ENCODE results near the gene KCND3.

Gene KCND3

DNA sequence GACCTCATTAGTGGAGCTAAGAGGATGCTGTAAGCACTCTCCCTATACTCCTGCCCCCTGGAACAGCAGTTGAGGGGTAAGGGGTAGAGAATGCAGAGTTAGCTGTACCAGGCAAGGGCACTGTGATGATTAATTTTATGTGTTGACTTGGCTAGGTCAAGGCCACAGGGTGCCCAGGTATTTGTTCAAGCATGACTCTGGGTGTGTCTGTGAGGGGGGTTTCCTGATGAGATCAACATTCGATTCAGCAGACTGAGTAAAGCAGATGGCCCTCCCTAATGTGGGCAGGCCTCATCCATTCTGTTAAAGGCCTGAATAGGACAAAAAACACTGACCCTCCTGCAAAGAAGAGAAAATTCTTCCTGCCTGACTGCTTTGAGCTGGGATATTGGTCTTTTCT, 110.8 kb downstream of the KCND3 start:
- DNase-seq = no peak

DNA sequence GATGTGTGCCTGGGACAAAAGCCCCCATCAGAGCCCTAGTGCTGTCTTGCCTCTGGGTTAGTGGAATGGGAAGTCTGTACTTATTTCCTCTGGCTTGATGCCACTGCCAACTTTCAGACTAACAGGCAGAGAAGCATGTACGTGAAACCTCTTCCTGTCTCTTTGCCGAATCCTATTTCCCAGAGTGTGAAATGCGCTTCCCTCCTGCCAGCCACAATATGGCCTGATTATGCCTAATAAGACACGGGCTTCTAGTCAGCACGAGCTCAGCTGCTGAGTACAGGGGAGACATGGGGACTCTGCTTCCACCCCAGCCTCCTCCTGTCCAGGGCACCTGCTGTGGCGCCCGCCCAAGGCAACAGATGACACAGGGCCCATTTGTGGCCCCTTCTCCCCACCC, 111.4 kb downstream of the KCND3 start:
- no peak for DNase-seq

DNA sequence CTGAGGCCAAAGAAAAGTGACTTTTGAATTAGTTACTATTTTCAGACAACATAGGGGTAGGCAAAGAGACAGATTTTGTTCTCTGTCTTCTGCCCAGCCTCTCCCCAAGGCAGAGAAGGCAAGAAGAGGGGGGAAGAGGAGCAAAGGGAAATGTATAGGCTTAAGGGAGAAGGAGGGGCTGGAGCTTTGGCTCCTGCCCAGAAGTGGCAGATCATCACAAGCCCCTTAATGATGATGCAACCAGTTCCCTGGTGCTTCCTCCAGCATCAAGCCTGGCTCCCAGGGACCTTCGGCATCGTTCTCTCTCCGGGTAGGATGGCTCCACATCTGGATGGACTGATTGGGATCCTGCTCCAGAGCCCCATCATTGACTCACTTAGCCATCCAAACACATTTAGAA, 112.8 kb downstream of the KCND3 start:
- DNase-seq = no peak

DNA sequence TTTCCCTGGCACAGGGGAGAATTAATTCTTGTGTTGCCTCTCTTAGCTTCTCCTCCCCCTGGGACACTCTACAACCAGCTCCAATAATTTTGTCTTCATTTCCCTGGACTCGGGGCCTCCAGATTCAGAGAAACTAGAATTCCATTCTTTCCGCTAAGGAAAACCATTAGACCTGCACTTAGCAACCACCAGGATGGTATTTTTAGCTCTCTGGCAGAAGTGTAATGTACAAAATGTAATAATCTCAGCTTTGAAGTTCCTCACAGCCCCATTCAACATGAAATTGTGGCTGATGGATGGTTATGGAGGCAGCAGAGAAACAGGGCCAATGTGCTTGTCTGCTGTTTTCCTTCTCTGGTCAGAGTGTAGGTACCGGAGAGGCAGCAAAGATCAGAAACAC, 113.8 kb downstream of the KCND3 start:
- no peak for DNase-seq

DNA sequence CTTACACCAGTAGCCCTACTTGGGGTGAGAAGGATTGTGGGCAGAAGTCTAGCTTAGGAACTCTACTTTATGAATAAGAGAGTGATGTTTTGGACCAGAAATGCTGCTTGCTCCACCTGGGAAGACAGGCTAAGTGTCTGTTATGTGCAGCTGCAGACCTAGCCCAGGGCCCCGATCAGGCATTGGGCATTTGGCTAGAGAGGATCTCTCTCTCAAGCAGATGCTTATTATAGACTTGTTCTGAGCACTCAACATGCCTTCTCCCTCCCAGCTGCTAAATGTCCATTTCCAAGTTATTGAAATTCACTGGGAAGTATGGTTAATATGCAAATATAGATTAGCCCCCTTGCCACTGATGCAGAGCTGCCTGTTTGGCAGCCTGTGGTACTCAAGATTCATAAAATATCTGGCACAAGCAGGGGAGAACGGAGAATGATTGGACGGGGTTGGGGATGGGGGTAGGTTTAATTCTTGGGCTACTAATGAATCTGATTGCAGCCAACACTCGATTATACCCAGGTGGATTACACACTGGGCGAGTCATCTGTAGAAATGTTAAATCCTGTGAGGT, 115.9 kb downstream of the KCND3 start:
- no peak for DNase-seq

DNA sequence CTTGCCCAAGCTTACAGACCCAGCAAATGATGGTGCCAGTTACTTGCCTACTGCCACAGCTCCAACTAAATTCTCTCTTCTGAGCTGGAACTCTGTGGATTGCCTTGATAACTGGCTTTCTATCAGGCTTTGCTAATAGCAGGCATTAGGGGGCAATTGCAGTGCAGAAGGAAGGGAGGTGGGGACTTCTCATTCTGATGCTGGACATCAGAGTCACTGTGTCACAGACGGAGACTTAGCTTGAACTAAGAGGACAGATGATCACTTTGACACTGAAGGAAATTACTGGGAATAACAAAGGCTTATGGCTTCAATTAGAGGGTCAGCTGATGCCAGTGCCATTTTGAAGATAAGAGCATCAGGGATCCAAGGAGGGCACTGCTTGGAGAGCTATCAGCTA, 119.3 kb downstream of the KCND3 start:
- DNase-seq = no peak

DNA sequence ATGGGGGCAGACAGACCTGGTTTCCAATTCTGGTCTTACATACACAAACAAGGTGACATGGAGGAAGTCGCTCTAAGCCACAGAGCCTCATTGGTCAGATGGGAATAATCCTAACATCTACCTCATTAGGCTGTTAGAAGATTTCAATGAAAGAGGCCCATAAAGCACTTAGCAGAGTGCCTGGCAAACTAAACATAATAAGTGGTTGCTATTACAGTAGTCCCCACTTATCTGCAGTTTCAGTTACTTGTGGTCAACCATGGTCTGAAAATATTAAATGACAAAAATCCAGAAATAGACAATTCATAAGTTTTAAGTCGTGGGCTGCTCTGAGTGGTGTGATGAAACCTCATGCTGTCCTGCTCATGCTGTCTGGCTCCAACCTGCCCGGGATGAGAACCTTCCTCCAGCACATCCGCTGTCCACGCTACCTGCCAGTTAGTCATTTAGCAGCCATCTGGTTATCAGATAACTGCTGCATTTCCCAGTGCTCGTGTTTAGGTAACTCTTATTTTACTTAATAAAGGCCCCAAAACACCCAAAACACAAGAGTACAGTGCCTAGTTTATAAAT, 121.5 kb downstream of the KCND3 start:
- DNase-seq = no peak

DNA sequence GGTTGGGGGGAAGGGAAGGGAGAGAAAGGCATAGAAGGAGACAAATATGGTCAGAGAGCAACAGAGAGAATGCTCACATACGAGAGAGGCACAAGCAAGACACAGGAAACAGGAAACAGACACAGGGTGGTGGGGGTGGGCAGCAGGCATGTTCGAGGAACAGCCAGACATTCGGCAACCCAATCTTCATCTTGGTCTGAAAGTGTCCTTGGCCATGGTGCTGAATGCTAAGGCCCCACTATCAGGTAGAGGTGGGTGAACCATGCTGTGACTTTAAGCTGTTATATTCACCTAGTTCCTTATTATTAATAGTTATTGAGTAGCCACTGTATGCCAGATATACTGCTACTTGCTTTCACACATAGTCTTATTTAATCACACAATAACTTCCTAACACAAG, 124.6 kb downstream of the KCND3 start:
- DNase-seq = no peak

DNA sequence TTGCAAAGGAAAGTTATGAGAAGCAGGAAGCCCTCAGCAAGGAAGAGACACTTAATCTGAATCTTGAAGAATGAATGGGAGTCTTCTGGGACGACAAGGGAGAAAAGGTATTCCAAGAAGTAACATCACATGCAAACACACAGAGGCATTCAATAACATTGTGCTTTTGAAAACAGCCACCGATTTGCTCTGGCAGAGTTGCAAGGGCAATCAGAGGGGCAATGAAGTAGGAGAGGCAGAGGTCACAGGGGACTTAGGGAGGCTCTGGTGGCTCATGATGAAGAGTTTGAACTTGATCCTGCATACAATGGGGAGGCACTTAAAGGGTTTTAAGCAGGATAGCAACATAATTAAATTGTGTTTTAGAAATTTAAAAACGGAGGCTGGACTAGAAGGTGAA, 126.1 kb downstream of the KCND3 start:
- no peak for DNase-seq

DNA sequence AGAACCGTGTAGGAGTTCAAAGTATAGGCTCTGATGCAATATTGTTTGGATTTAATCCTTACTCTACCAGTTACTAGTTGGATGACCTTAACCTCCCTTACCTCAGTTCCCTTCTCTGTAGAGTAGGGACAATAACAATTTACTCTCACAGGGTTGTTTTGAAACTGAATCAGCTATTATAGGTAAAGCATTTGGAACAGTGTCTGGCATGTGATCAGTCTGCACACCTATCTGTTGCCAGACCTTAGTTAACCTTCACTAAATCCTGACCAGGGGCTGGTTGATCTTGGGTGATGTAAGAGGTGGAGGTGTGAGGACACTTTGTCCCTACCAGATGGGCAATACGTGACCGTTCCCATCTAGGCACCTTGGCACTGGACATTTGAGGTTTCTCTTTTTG, 126.9 kb downstream of the KCND3 start:
- DNase-seq = no peak

DNA sequence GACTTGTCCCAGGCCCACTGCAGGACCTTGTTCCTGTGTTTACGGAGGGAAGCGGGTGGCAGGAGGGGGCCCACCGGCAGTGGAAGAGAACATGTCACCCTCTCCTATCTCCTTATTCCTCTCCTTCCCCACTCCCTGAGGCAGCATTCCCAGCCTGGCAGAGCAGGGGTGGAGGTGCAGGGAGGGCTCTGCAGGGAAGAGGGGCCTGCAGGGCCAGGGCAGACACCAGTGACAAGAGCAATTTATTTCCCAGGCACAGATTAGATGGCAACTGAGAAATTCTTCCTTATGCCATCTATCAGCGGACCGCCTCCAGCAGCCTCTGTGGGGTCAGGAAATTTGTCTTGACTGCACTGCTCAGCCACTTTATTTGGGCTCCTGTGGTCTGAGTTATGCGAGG, 127.9 kb downstream of the KCND3 start:
- no peak for DNase-seq

DNA sequence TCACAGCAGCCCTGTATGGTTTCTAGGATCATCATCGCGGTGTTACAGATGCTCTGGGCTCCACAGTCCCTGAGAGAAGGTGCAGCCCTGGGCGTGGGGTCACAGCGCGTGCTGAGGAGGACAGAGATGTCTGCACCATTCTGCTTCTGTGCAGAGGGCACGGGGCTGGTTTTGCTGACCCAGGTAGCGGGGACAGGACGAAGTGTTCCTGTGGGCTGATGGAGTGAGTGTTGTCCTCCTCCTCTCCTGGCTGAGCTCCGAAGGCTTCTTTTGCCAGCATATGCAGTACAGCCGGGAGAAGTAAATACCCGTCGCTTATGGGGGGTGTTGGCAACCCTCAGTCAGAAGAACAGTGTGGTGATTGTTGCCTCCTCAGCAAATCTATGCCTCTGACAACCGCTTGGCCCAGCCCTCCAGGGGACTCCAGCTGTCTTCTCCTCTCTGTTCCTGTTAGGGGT, 132.2 kb downstream of the KCND3 start:
- no peak for DNase-seq

DNA sequence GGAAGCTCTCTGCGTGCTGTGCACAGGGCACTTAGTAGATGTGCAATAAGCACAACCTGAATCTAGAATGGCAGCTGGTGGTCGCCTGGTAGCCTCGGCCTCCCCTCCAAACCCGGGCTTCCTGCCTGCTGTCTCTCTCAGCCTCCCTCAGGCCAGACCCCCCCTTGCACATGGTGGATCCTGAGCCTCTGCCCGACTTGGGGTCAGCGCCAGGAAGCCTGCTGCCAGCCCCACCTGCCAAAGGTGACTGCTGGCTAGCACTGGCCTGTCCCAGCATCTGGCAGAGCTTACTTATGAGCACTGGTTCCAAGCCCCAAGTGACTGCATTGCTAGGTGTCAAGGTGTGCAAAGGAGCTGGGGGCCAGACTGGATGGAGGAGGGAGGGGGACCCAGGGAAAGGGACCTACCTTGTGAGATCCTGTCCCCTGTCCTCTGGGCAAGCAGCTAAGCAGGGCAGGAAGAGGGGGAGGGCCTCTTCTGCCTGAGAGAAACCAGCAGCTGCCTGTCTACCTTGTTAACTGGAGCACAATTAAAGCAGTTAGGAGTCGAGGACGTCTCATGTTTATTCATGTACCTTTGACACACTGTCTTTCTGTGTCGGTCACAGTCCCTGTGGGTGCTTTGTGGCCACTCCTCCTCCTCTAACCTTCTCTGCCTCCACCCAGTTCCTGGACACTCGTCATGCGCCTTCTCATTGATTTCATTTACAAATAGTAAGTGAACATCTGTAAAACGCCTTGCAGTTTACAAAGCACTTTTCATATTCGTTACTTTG, 132.9 kb downstream of the KCND3 start:
- DNase-seq = no peak

DNA sequence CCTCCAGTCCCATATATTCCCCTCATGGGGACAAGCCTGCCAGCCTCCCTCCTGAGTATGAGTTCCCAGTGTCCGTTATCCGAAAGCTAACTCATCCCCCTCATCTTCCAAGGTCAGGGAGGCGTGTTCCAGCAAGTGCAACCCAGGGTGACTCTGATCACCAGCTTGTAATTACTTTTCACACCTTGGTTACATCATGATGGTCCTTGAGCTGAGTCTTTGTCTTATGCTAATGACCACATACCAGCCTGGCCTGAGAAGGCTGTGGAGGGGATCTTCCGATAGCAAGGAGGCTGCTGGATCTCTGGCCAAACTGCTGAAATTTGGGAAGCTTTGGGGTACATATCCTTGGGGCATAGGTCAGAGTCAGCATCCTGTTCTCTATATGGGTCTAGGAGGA, 134.2 kb downstream of the KCND3 start:
- DNase-seq = no peak

DNA sequence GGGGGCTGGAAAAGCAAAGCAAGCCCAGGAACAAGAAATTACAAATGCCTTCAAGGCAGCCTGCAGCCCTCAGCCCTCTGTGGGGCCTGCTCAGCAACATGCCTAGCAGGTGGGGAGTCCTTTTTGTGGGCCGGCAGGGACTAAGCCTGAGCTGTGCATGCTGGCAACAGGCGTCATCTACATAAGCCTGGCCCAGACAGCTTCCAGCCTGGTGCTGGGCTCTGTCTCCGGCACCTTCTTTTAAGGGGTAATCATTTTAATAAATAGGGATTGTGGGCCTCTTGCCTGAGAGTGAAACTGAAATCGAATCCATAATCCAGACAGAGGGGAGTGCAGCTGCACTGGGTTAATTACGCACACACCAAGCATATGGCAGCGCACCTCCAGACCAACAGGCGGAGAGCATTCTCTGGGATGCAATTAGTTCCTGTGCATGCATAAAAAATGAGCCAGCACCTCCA, 137.2 kb downstream of the KCND3 start:
- no peak for DNase-seq

DNA sequence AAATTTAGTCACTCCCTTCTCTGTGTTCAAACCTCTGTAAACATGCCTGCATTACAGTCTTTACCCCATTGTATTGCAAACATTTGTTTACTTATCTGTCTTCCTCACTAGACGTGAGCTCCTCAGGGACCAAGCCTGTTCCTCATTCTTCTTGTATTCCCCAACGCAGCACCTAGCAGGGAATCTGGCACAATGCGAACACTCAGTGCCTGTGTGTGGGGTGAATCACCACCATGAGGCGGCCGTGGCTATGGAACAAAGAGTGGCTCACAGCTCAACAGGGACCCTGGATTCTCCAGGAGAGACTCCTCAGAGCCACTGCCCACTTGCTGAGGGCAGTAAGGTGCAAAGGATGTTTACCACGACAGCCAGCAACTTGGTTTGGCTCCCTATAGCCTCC, 137.9 kb downstream of the KCND3 start:
- no peak for DNase-seq

DNA sequence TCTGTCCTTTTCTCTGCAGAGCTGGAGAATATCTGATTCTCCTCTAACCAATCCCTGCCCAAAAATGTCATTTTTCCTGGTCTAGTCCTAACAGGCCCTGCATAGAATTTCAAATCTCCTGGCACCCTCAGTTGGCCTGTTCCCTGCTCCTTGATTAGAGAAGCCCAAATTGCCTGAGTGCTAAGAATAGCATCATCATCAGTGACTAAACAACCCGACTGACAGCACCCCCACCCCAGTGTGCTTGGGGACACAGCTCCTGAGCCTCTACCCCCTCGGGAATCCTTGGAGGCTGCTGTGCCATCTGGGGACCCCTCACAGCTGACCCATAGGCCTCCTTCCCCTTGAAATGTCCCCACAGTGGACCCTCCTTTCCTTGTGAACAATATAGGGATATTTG, 139.4 kb downstream of the KCND3 start:
- no peak for DNase-seq

DNA sequence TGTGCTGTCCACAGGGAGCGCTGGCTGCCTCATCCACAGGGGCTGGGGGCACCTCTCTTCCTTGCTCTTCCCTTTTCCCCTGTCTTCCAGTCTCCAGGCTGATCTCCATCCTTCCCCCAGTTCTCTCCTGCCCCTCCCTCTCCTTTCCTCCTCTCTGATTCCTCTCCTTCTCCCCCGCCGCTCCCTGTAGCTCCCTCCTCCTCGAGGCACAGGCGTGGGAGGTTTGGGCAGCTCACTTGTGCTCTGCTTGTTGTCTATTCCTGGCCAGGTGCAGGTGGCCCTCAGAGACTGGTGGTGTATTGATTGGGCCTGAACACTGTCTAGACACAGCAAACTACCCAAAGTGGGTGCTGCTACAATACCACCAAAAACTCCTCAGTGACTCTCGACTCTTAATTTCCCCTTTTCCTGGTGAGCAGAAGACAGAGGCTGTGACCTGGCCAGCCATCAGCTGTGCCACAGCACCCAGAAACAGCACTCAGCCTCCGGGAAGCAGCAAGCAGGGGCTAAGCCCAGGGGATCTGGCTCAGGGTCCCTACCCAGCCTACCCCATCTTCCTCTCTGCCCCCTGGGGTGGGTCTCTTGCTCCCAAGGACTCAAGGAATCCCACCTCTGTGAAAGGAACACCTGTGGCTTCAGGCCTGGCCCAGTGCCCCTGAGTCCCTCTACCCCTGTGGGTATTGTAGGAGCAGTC, 140.5 kb downstream of the KCND3 start:
- no peak for DNase-seq

DNA sequence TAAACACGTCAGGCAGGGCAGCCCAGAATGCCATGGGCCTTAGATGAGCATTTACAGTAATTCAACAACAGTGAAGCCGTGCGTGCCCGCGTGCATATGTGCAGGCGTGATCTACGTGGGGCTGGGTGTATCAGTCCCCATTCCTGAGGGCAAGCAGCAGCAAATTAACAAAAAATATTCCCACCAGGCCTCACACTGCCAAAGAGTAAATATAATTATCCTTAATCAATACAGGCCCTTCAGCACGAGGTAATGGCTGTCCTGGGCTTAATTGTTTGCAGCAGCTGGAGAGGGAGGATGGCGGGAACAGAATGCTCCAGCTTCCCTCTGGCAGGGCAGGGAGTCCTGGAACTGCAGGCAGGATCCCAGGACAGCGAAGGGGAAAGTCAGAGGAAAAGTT, 142.0 kb downstream of the KCND3 start:
- DNase-seq = no peak

DNA sequence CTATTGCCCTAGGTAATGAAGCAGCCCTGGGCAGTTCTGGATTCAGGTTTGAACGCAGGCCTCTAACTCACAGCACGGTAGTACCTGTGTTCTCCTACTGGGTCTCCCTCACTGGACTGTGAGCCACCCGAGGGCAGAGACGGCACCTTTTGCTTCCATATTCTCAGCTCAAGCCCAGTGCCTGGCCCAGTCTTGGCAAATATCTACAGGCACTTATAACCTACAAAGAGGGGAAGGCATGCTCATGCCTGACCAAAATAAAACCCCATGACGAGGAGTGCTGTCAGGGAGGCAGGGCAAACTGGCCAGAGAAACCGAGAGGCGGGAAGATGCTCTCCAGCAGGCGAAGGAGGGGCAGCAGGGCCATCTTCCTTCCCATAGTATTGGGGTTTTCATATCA, 142.6 kb downstream of the KCND3 start:
- DNase-seq = no peak

DNA sequence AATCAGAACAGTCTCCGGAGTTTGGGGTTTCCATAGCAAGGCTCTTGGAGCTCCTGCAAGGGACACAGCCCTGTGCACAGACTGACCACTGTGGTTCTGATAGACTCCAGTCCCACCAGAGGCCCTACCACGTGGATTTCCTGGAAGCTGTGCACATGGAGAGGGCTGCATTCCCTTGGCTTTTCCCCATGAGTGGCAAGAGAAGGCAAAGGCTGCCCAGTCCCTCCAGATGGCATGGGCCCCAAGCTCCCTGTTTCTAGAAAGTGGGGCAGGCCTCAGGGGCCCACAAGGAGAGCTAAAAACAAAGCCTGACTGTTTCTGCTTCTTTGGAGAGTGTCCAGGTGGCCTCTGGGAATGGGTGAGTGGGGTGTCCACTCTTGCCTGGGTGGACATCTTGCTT, 146.3 kb downstream of the KCND3 start:
- DNase-seq = no peak

DNA sequence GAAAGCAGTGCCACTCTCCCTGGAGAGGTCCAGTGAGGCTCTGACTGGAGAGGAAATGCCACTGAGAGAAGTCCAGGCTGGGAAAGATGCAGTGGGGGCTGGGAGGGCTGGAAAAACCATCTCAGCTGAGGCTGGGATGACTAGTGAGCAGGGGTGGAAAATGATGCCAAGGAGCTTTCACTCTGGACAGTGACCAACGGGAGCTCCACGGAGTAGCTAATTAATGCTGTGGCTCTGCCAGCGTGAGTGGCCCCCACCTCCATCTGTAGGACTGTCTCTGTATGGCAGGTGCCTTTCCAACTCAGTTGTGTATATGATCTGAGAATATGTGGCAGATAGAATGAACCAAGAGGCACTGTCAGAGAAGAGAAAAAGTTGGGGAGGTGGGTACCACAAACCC, 147.1 kb downstream of the KCND3 start:
- no peak for DNase-seq

DNA sequence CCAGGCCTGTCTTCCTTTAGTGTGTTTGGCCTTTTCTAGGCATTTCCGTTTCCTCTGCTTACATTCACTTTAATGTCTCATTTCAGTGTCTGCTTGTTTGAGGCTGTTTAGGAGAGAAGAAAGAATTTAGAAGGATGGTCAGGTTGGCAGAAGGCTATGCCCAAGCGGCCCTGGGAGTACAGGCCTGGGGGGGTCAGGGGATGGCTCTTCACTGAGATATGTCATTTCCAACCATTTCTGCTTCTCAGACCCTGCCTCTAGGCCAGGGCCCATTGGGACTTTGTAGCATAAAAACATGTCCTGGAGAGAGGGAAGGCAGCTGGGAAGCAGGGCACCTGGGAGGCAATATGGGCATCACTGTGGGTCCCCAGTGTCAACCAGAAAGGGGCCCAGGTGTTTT, 147.7 kb downstream of the KCND3 start:
- DNase-seq = no peak

DNA sequence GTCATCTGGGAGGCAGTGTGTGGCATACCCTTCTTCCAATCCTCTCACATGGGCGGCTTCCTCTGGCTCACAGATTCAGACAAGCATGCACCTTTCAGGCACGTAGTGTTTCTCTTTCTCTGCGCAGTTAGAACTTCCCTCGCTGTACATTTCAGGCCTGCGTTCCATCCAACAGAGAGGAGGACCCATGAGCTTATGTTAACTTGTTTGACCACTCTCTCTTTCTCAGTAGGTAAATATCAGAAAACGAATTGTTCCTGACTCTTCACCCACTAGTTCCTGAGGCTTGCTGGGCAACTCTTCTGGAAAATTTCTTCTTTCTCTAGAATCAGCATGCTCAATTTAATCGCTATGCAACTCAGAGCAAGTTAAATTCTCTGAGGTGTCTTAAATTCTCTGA, 148.3 kb downstream of the KCND3 start:
- DNase-seq = no peak
